GM23248 (cell line): ENCODE measurements around the gene TALDO1. TPM values are rescaled to one million over a fixed set of nuclear protein-coding genes. Genes with fewer than 3 reads are reported as not detected.

Experiments
- DNase-seq: peaks from one replicate; pipeline ENCODE4 v3.0.0-alpha.2; 2015
- H2AFZ ChIP-seq: fragments of 200-600 bp; sonication (generic); 2 replicates; pipeline ENCODE4 v1.6.1; 2016; ENCODE audit warnings: antibody characterized with exemption
- H3F3A ChIP-seq: fragments of 200-600 bp; sonication (generic); 2 replicates; pipeline ENCODE4 v1.6.1; 2016; ENCODE audit warnings: mild to moderate bottlenecking, antibody characterized with exemption, mixed run types; ENCODE audit not compliant: insufficient read depth
- H3K27ac ChIP-seq: fragments of 200-600 bp; sonication (generic); 2 replicates; pipeline ENCODE4 v1.5.1; 2016; ENCODE audit warnings: mild to moderate bottlenecking
- H3K27me3 ChIP-seq: fragments of 200-600 bp; sonication (generic); replicated peaks from 2 replicates; pipeline ENCODE4 v1.6.1; 2016; ENCODE audit warnings: mild to moderate bottlenecking; ENCODE audit not compliant: insufficient read depth
- H3K36me3 ChIP-seq: fragments of 200-600 bp; sonication (generic); 2 replicates; pipeline ENCODE4 v1.6.1; 2016; ENCODE audit warnings: low read depth, mild to moderate bottlenecking
- H3K4me1 ChIP-seq: fragments of 200-600 bp; sonication (generic); 2 replicates; pipeline ENCODE4 v1.6.1; 2016; ENCODE audit warnings: mild to moderate bottlenecking; ENCODE audit not compliant: insufficient read depth
- H3K4me2 ChIP-seq: fragments of 200-600 bp; sonication (generic); one replicate; pipeline ENCODE4 v1.6.1; 2016; ENCODE audit warnings: mild to moderate bottlenecking; ENCODE audit not compliant: unreplicated experiment
- H3K4me3 ChIP-seq: fragments of 200-600 bp; sonication (generic); 2 replicates; pipeline ENCODE4 v1.5.1; 2016; ENCODE audit warnings: mild to moderate bottlenecking
- H3K79me2 ChIP-seq: fragments of 200-600 bp; sonication (generic); 2 replicates; pipeline ENCODE4 v1.6.1; 2016; ENCODE audit warnings: mild to moderate bottlenecking; ENCODE audit not compliant: insufficient read depth
- H3K9ac ChIP-seq: fragments of 200-600 bp; sonication (generic); 2 replicates; pipeline ENCODE4 v1.6.1; 2016; ENCODE audit warnings: mild to moderate bottlenecking
- H3K9me2 ChIP-seq: fragments of 200-600 bp; sonication (generic); 2 replicates; pipeline ENCODE4 v1.6.1; 2016; ENCODE audit warnings: mixed run types, mild to moderate bottlenecking, moderate library complexity; ENCODE audit not compliant: insufficient read depth
- H3K9me3 ChIP-seq: fragments of 200-600 bp; sonication (generic); one replicate; pipeline ENCODE4 v1.6.1; 2017; ENCODE audit warnings: low read depth
- H4K20me1 ChIP-seq: fragments of 200-600 bp; sonication (generic); 2 replicates; pipeline ENCODE4 v1.6.0; 2016; ENCODE audit not compliant: insufficient read depth
- EZH2 ChIP-seq: fragments of 200-600 bp; sonication (generic); IDR thresholded peaks from 2 replicates; pipeline ENCODE4 v1.6.1; 2018; ENCODE audit warnings: antibody characterized with exemption, mild to moderate bottlenecking; ENCODE audit not compliant: insufficient read depth, poor library complexity, severe bottlenecking
- EZH2phosphoT487 ChIP-seq: fragments of 200-600 bp; sonication (generic); IDR thresholded peaks from 2 replicates; pipeline ENCODE4 v1.6.1; 2018; ENCODE audit warnings: antibody characterized with exemption, moderate library complexity, mild to moderate bottlenecking, low read depth; ENCODE audit not compliant: insufficient read depth
- WGBS, 2 experiments: methylation state at CpG; one replicate each; pipeline ENCODE4 v1.1.6; 2015 to 2017; ENCODE audit warnings: low lambda C conversion rate in 2 of 2, low coverage in 1 of 2; ENCODE audit errors: missing lambda C conversion rate in 2 of 2; 5-methylcytosine and 5-hydroxymethylcytosine counted together
- in situ Hi-C: fragments of 300-500 bp; cut with MboI; formaldehyde crosslinking; loops from 2 replicates; pipeline ENCODE4 v1.15.0; 2020
- polyA plus RNA-seq: library from polyadenylated mRNA; unstranded; fragments of >200 nt; fragmentation: Nextera tagmentation; extraction: Ambion mirVana; gene quantifications from 2 replicates; pipeline ENCODE4 v1.2.1, GENCODE V29; 2016
- total RNA-seq: library from RNA; depleted of rRNA; stranded (reverse); fragments of >200 nt; shearing (Covaris generic); gene quantifications from 2 replicates; pipeline ENCODE4 v1.2.3, GENCODE V29; 2014

TALDO1 gene
- total and polyA plus RNA-seq, 2 experiments from 2014 or later, result 216 to 313 TPM

DNA sequence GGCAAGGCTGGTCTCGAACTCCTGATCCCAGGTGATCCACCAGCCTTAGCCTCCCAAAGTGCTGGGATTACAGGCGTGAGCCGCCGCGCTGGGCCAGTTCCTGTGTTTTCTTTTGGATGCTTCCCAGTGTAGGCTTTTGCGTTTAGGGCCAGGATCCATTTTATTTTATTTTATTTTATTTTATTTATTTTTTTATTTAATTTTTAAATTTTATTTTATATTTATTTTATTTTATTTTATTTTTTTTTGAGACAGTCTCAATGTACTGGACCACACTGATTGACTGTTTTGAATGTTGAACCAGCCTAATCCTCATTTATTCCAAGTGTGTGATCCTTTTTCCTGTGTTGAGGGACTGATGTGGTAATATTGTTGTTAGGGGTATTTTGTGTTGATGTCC is 32.8 kb upstream of the TALDO1 start:
- H3K9me2 ChIP-seq, result no peaks in the 10 kb centered on the region
- H3K4me3 ChIP-seq, result no peak overlapping the region
- no peaks in the 10 kb centered on the region for H3K9me3 ChIP-seq
- no peaks in the 10 kb centered on the region for H4K20me1 ChIP-seq
- H3K4me1 ChIP-seq, result peaks cover 8% of the 10 kb centered on the region; the same call in 1 of the 2 replicates
- no peak overlapping the region for H3K4me2 ChIP-seq
- no peaks in the 10 kb centered on the region for H3F3A ChIP-seq
- in situ Hi-C loops, result no loop called here
- 0 out of 2 replicates have a peak, but pooled peaks cover 4% of the 10 kb centered on the region for H3K36me3 ChIP-seq
- no peak overlapping the region for H3K9ac ChIP-seq
- H3K27me3 ChIP-seq, result no peaks in the 10 kb centered on the region
- H3K79me2 ChIP-seq, result 0 out of 2 replicates have a peak, but pooled peaks cover 3% of the 10 kb centered on the region
- DNase-seq, result no peak
- no peak overlapping the region for H3K27ac ChIP-seq
- TF ChIP-seq EZH2phosphoT487 (no peak), EZH2 (no peak)
- WGBS, 2 experiments, result 94 to 96% methylated on average over 6 of the region's 6 CpGs
- H2AFZ ChIP-seq, result no peak overlapping the region

DNA sequence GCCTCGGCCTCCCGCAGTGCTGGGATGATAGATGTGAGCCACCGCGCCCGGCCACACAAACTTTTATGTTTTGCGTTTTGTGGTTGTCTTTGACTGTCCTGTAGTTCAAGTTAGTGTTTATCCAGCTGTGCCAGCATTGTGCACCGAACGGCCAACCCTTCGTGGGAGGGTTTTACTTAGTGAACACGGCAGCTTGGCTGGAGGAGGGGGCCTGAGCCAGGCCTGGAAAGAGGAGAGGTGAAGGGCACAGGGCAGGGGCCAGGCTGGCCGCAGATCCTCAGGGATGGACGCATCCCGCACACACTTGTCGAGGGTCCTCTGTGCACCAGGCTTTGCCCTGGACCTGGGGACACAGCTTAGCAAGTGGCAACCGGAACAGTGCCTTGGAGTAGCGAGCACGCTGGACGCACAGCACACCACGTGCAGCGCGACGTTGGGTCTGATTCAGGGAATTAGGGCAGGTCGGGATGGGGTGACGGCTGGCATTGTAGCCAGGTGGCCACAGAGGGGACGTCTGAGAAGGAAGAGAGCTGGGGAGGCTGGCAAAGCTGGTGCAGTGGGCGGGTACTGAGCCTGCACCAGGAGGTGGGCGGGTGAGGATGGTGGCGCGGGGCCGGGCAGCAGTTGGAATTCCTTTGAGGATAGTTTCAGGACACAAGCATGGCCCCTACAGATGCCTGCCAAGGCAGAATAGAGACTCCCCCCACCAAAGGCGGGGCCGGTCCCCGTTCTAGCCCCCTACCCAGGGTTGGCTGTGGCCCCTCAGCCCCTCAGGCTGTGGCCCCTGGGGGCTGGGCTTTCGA is 27.8 kb upstream of the TALDO1 start:
- no peak overlapping the region for H2AFZ ChIP-seq
- no peak overlapping the region for H3K27ac ChIP-seq
- no peak overlapping the region for H3K9ac ChIP-seq
- no peaks in the 10 kb centered on the region for H3F3A ChIP-seq
- H3K36me3 ChIP-seq, result no peaks in the 10 kb centered on the region
- no peaks in the 10 kb centered on the region for H3K27me3 ChIP-seq
- no peaks in the 10 kb centered on the region for H3K4me1 ChIP-seq
- H3K4me3 ChIP-seq, result no peak overlapping the region
- TF ChIP-seq EZH2, result no peak
- TF ChIP-seq EZH2phosphoT487, result no peak
- H3K9me2 ChIP-seq, result no peaks in the 10 kb centered on the region
- H3K4me2 ChIP-seq, result no peak overlapping the region
- no peaks in the 10 kb centered on the region for H3K9me3 ChIP-seq
- WGBS, 2 experiments, result 89 to 92% methylated on average over 28 to 34 of the region's 34 CpGs
- no peaks in the 10 kb centered on the region for H4K20me1 ChIP-seq
- H3K79me2 ChIP-seq, result 0 out of 2 replicates have a peak, but pooled peaks cover 3% of the 10 kb centered on the region
- no peak for DNase-seq
- in situ Hi-C loops, result no loop called here

DNA sequence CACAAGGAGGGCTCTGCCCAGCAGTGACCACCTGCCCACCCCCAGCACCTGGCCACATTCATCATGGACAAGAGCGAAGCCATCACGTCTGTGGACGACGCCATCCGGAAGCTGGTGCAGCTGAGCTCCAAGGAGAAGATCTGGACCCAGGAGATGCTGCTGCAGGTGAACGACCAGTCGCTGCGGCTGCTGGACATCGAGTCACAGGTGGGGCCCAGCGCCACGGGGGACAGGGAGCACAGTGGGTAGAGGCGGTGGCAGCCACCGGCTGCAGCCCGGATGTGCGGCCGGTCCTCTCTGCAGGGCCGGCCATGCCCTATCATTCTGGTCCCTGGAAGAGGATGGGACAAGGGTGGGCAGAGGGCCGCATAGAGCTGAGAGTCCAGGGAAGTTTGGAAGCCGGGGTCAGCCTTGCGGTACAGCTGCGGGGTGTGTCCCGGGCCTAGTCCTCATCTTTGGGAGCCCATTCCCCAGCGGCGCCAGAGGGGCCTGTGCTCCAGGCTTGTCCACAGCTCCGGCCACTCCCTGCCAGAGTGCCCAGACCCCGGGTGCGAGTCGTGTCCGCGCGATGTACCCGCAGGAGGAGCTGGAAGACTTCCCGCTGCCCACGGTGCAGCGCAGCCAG is 27.1 kb upstream of the TALDO1 start:
- no peak overlapping the region for H3K4me3 ChIP-seq
- H3K27me3 ChIP-seq, result no peaks in the 10 kb centered on the region
- H3K79me2 ChIP-seq, result 0 out of 2 replicates have a peak, but pooled peaks cover 3% of the 10 kb centered on the region
- H3F3A ChIP-seq, result no peaks in the 10 kb centered on the region
- no peak for TF ChIP-seq EZH2phosphoT487
- no peak for TF ChIP-seq EZH2
- no peak overlapping the region for H3K4me2 ChIP-seq
- no peak for DNase-seq
- no peaks in the 10 kb centered on the region for H3K4me1 ChIP-seq
- H3K27ac ChIP-seq, result no peak overlapping the region
- H3K9me2 ChIP-seq, result no peaks in the 10 kb centered on the region
- H4K20me1 ChIP-seq, result no peaks in the 10 kb centered on the region
- H3K9ac ChIP-seq, result no peak overlapping the region
- no peak overlapping the region for H2AFZ ChIP-seq
- H3K36me3 ChIP-seq, result no peaks in the 10 kb centered on the region
- in situ Hi-C loops, result no loop called here
- WGBS, 2 experiments, result 89 to 91% methylated on average over 30 to 35 of the region's 35 CpGs
- H3K9me3 ChIP-seq, result no peaks in the 10 kb centered on the region

DNA sequence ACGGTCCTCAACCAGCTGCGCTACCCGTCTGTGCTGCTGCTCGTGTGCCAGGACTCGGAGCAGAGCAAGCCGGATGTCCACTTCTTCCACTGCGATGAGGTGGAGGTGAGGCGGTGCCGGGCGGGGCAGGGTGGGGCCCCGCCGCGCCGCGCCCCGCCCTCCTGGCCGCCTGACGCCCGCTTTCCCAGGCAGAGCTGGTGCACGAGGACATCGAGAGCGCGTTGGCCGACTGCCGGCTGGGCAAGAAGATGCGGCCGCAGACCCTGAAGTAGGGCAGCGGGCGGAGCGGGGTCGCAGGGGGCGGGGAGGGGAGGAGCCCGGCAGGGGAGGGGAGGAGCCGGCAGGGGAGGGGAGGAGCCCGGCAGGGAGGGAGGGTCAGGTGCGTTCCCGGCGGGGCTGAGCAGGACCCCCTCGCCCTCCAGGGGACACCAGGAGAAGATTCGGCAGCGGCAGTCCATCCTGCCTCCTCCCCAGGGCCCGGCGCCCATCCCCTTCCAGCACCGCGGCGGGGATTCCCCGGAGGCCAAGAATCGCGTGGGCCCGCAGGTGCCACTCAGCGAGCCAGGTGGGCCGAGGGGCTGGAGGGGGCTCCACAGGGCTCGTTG is 26.5 kb upstream of the TALDO1 start:
- in situ Hi-C loops, result no loop called here
- WGBS, 2 experiments, result 68 to 93% methylated on average over 9 to 46 of the region's 53 CpGs
- Histone ChIP-seq H3K4me3 (no peak overlapping the region), H3K9me3 (no peaks in the 10 kb centered on the region), H4K20me1 (no peaks in the 10 kb centered on the region), H3K9ac (no peak overlapping the region), H3K79me2 (0 out of 2 replicates have a peak, but pooled peaks cover 3% of the 10 kb centered on the region), H3K27ac (no peak overlapping the region), H3K4me2 (no peak overlapping the region), H3K9me2 (no peaks in the 10 kb centered on the region), H3K36me3 (no peaks in the 10 kb centered on the region), H2AFZ (no peak overlapping the region), H3K4me1 (no peaks in the 10 kb centered on the region), H3F3A (no peaks in the 10 kb centered on the region), H3K27me3 (no peaks in the 10 kb centered on the region)
- DNase-seq, result no peak
- TF ChIP-seq EZH2 (no peak), EZH2phosphoT487 (no peak)
